ENCODE measurements around the gene PLA1A. TPM values are rescaled to one million over a fixed set of nuclear protein-coding genes. Genes with fewer than 3 reads are reported as not detected.

The PLA1A gene
- total and polyA plus RNA-seq, 2 donors (not counting 1 experiment from before 2014, with no cell fraction given): 0.27 to 0.28 TPM

GRCh38 chr3:119658994-119659393 is 61.3 kb downstream of the PLA1A start:
- Histone ChIP-seq H3K36me3 (replicated peaks in 1 of 2; ENCODE audit: control extremely low read depth in 1 of 2, control insufficient read depth in 1 of 2, extremely low read depth in 1 of 2, insufficient read depth in 2 of 2, low read length in 1 of 2) (no peaks in the 10 kb centered on the region), H4K20me1 (ENCODE audit: control insufficient read depth, insufficient read depth, low read length, poor library complexity, severe bottlenecking) (no peaks in the 10 kb centered on the region), H3K4me3 (ENCODE audit: control extremely low read depth in 1 of 5, extremely low read depth in 1 of 5, insufficient read depth in 1 of 5, low read depth in 2 of 5, low read length in 4 of 5) (no peak overlapping the region), H2AFZ (ENCODE audit: insufficient read depth, low read depth, low read length, poor library complexity, severe bottlenecking) (no peak overlapping the region), H3K9me3 (ENCODE audit: control extremely low read depth in 1 of 3, control insufficient read depth in 2 of 3, insufficient read depth in 1 of 3, low read length in 2 of 3) (no peaks in the 10 kb centered on the region), H3K79me2 (ENCODE audit: control insufficient read depth, insufficient read depth, low read length) (no peaks in the 10 kb centered on the region), H3K4me1 (ENCODE audit: control insufficient read depth in 2 of 2, insufficient read depth in 2 of 2, low read length in 2 of 2) (peaks cover 0 to 3% of the 10 kb centered on the region in 2 donors), H3K4me2 (replicated peaks; ENCODE audit: low read depth, low read length, poor library complexity, severe bottlenecking) (no peak overlapping the region), H3K27me3 (replicated peaks in 1 of 4; ENCODE audit: control extremely low read depth in 1 of 4, control insufficient read depth in 3 of 4, insufficient read depth in 4 of 4, low read length in 3 of 4) (no peaks in the 10 kb centered on the region), H3K27ac (ENCODE audit: low read length in 2 of 2) (no peak overlapping the region), H3K9ac (ENCODE audit: low read length) (no peak overlapping the region)
- H3K27ac Mint-ChIP-seq: no peak overlapping the region
- H3K9me3 Mint-ChIP-seq (ENCODE audit: insufficient read depth): no peaks in the 10 kb centered on the region
- WGBS (ENCODE audit: insufficient coverage): no CpG with 5 or more reads among the region's 2 CpGs
- ChIA-PET CTCF (interaction anchor here (1.7 kb wide), 1 partner anchor 22 kb away, joined by 6 read pairs; no protein-coding TSS in a partner anchor), POLR2A (no interaction called here)
- H3K4me1 Mint-ChIP-seq: peaks cover 29% of the 10 kb centered on the region
- H3K27me3 Mint-ChIP-seq: no peaks in the 10 kb centered on the region
- no peak overlapping the region for H3K4me3 Mint-ChIP-seq
- no peak for ATAC-seq (ENCODE audit: low read depth)
- DNase-seq: no peak
- intact Hi-C loops (cut with micrococcal nuclease): no loop called here
- TF ChIP-seq EZH2 (IDR thresholded peaks at IDR 0.05; ENCODE audit: borderline replicate concordance, insufficient read depth, low read depth, low read length, poor library complexity, severe bottlenecking): no peak
- TF ChIP-seq CTCF (IDR thresholded peaks at IDR 0.05): no peak

- POLR2A ChIA-PET: interaction anchor here (0.5 kb wide), 1 partner anchor 22 kb away, joined by 7 read pairs; no protein-coding TSS in a partner anchor
- Mint-ChIP-seq H3K9me3 (ENCODE audit: insufficient read depth) (no peaks in the 10 kb centered on the region), H3K4me1 (peaks cover 36% of the 10 kb centered on the region), H3K27me3 (no peaks in the 10 kb centered on the region), H3K4me3 (no peak overlapping the region), H3K27ac (peak overlapping the region; percentile 12)
- H3K9ac ChIP-seq (ENCODE audit: low read length): no peak overlapping the region
- H3K9me3 ChIP-seq (ENCODE audit: control extremely low read depth in 1 of 3, control insufficient read depth in 2 of 3, insufficient read depth in 1 of 3, low read length in 2 of 3): no peaks in the 10 kb centered on the region
- H3K36me3 ChIP-seq (replicated peaks in 1 of 2; ENCODE audit: control extremely low read depth in 1 of 2, control insufficient read depth in 1 of 2, extremely low read depth in 1 of 2, insufficient read depth in 2 of 2, low read length in 1 of 2): no peaks in the 10 kb centered on the region
- CTCF ChIA-PET: no interaction called here
- no peaks in the 10 kb centered on the region for H3K27me3 ChIP-seq (replicated peaks in 1 of 4; ENCODE audit: control extremely low read depth in 1 of 4, control insufficient read depth in 3 of 4, insufficient read depth in 4 of 4, low read length in 3 of 4)
- DNase-seq (no peak), ATAC-seq (ENCODE audit: low read depth) (no peak)
- H4K20me1 ChIP-seq (ENCODE audit: control insufficient read depth, insufficient read depth, low read length, poor library complexity, severe bottlenecking): no peaks in the 10 kb centered on the region
- peaks cover 6 to 8% of the 10 kb centered on the region in 2 donors for H3K4me1 ChIP-seq (ENCODE audit: control insufficient read depth in 2 of 2, insufficient read depth in 2 of 2, low read length in 2 of 2)
- no peak overlapping the region for H2AFZ ChIP-seq (ENCODE audit: insufficient read depth, low read depth, low read length, poor library complexity, severe bottlenecking)
- intact Hi-C loops (cut with micrococcal nuclease): no loop called here
- H3K4me2 ChIP-seq (replicated peaks; ENCODE audit: low read depth, low read length, poor library complexity, severe bottlenecking): no peak overlapping the region
- no peak overlapping the region for H3K4me3 ChIP-seq (ENCODE audit: control extremely low read depth in 1 of 5, extremely low read depth in 1 of 5, insufficient read depth in 1 of 5, low read depth in 2 of 5, low read length in 4 of 5)
- H3K27ac ChIP-seq (ENCODE audit: low read length in 2 of 2): no peak overlapping the region
- no peak for TF ChIP-seq EZH2 (IDR thresholded peaks at IDR 0.05; ENCODE audit: borderline replicate concordance, insufficient read depth, low read depth, low read length, poor library complexity, severe bottlenecking)
- no peak for TF ChIP-seq CTCF (IDR thresholded peaks at IDR 0.05)
- H3K79me2 ChIP-seq (ENCODE audit: control insufficient read depth, insufficient read depth, low read length): no peaks in the 10 kb centered on the region
- 67% methylated on average over 8 of the region's 9 CpGs for WGBS (ENCODE audit: insufficient coverage)
These were observed 62.1 kb downstream of the PLA1A start for GRCh38 chr3:119659606-119660291.
